ENCODE measurements around the gene EPHA2.

- TF ChIP-seq CTCF (IDR thresholded peaks at IDR 0.05; ENCODE audit: low read depth, low read length) (no peak), POLR2A (IDR thresholded peaks at IDR 0.05; ENCODE audit: extremely low read depth, insufficient read length) (no peak)
Observed at GRCh38 chr1:16176653-16177052, 20.8 kb upstream of the EPHA2 start.
